ENCODE results near the gene BARX1.

BARX1 gene

DNA sequence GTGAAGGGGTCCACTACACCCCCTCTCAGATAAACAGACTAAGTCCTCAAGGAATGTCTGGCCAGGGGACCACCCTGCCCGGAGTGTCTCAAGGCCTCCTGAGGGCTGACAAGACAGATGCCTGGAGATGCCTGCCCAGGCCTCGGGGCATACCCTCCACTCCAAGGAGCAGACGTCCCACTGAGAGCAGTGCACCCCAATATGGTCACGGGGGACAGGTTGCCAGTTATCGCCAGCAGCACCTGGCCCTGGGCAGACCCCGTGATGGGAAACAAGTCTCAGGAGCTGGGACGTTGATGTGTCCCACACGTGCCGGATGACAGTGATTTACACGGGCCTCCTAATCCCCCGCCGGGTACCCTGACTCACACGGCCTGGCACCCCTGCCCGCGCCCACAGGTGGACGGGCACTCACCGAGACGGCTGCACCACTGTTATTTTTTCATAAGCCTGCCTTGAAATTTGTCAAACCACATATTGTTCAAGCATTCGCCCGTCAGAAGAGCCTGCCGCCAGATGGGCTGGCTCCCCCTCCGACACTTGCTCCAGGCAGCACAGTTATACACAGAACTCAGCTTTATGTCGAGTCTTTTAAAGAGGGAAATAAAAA lies 43.9 kb downstream of the BARX1 start:
- POLR2A ChIA-PET: no interaction called here
- H3K36me3 ChIP-seq (ENCODE audit: control insufficient read depth in 2 of 2, insufficient read depth in 1 of 2, low read length in 2 of 2): no peaks in the 10 kb centered on the region
- TF ChIP-seq, protein P1, sequence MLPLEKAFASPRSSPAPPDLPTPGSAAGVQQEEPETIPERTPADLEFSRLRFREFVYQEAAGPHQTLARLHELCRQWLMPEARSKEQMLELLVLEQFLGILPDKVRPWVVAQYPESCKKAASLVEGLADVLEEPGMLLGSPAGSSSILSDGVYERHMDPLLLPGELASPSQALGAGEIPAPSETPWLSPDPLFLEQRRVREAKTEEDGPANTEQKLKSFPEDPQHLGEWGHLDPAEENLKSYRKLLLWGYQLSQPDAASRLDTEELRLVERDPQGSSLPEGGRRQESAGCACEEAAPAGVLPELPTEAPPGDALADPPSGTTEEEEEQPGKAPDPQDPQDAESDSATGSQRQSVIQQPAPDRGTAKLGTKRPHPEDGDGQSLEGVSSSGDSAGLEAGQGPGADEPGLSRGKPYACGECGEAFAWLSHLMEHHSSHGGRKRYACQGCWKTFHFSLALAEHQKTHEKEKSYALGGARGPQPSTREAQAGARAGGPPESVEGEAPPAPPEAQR (tag by site-specific recombination; IDR thresholded peaks at IDR 0.05): no peak
- TF ChIP-seq, protein P2, sequence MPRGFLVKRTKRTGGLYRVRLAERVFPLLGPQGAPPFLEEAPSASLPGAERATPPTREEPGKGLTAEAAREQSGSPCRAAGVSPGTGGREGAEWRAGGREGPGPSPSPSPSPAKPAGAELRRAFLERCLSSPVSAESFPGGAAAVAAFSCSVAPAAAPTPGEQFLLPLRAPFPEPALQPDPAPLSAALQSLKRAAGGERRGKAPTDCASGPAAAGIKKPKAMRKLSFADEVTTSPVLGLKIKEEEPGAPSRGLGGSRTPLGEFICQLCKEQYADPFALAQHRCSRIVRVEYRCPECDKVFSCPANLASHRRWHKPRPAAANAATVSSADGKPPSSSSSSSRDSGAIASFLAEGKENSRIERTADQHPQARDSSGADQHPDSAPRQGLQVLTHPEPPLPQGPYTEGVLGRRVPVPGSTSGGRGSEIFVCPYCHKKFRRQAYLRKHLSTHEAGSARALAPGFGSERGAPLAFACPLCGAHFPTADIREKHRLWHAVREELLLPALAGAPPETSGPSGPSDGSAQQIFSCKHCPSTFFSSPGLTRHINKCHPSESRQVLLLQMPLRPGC (tag by site-specific recombination; IDR thresholded peaks at IDR 0.05): no peak
- TF ChIP-seq, protein P3, sequence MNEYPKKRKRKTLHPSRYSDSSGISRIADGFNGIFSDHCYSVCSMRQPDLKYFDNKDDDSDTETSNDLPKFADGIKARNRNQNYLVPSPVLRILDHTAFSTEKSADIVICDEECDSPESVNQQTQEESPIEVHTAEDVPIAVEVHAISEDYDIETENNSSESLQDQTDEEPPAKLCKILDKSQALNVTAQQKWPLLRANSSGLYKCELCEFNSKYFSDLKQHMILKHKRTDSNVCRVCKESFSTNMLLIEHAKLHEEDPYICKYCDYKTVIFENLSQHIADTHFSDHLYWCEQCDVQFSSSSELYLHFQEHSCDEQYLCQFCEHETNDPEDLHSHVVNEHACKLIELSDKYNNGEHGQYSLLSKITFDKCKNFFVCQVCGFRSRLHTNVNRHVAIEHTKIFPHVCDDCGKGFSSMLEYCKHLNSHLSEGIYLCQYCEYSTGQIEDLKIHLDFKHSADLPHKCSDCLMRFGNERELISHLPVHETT (tag by site-specific recombination; IDR thresholded peaks at IDR 0.05): no peak
- TF ChIP-seq ZNF654 (tag by site-specific recombination; IDR thresholded peaks at IDR 0.05; ENCODE audit: low read depth): no peak
- no peak for TF ChIP-seq ZNF324 (tag by site-specific recombination; IDR thresholded peaks at IDR 0.05)
- no peak for TF ChIP-seq ZNF555 (tag by site-specific recombination; conservative IDR thresholded peaks at IDR 0.05)
- no peak for TF ChIP-seq ZNF266 (tag by site-specific recombination; IDR thresholded peaks at IDR 0.05; ENCODE audit: low read depth)
- no peak for TF ChIP-seq IKZF3 (tag by site-specific recombination; IDR thresholded peaks at IDR 0.05)
- TF ChIP-seq ZFP3 (tag by site-specific recombination; IDR thresholded peaks at IDR 0.05; ENCODE audit: low read depth): no peak
- no peak for TF ChIP-seq OSR2 (tag by site-specific recombination; IDR thresholded peaks at IDR 0.05)
- no peak for TF ChIP-seq REPIN1 (tag by site-specific recombination; IDR thresholded peaks at IDR 0.05; ENCODE audit: low read depth)
- no peak for TF ChIP-seq FEZF1 (tag by site-specific recombination; IDR thresholded peaks at IDR 0.05)
- no peaks in the 10 kb centered on the region for H3K9me3 ChIP-seq (ENCODE audit: control insufficient read depth, insufficient read depth, low read depth, low read length)
- CTCF ChIA-PET: interaction anchor here (0.6 to 1.4 kb wide), 4 partner anchors 11 to 92 kb away, joined by 3 to 4 read pairs (median 3); no protein-coding TSS in a partner anchor
- H3K4me3 ChIP-seq (ENCODE audit: low read depth, low read length): no peak overlapping the region
- no peak overlapping the region for H3K27ac ChIP-seq (ENCODE audit: extremely low read depth, low read depth, low read length)
- H3K4me1 ChIP-seq (ENCODE audit: control insufficient read depth, insufficient read depth, low read length): no peaks in the 10 kb centered on the region

DNA sequence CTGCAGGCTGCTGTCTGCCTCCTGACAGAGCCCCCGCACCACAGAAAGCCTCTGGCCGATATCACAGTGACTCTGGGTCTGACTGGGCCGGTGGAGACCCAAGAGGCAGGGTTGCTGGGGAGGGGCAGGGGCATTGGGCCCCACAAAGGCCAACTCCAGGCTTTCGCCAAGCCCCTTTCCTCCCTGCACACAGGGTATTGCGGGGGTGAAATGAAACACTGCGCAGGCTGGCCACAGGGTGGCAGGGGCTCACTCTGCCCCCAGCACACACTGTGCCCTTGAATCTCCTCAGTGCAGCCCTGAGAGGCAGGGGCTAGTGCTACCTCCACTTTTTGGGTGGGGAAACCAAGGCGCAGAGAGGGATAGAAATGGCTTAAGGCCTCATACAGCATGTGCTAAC lies 44.6 kb downstream of the BARX1 start:
- ChIA-PET POLR2A (no interaction called here), CTCF (no interaction called here)
- H3K4me3 ChIP-seq (ENCODE audit: low read depth, low read length): no peak overlapping the region
- H3K4me1 ChIP-seq (ENCODE audit: control insufficient read depth, insufficient read depth, low read length): no peaks in the 10 kb centered on the region
- H3K9me3 ChIP-seq (ENCODE audit: control insufficient read depth, insufficient read depth, low read depth, low read length): no peaks in the 10 kb centered on the region
- TF ChIP-seq ZNF426 (tag by site-specific recombination; IDR thresholded peaks at IDR 0.05): no peak
- TF ChIP-seq ZBTB20 (tag by site-specific recombination; IDR thresholded peaks at IDR 0.05): no peak
- TF ChIP-seq ZNF549 (tag by site-specific recombination; IDR thresholded peaks at IDR 0.05): no peak
- H3K27ac ChIP-seq (ENCODE audit: extremely low read depth, low read depth, low read length): no peak overlapping the region
- no peaks in the 10 kb centered on the region for H3K36me3 ChIP-seq (ENCODE audit: control insufficient read depth in 2 of 2, insufficient read depth in 1 of 2, low read length in 2 of 2)

DNA sequence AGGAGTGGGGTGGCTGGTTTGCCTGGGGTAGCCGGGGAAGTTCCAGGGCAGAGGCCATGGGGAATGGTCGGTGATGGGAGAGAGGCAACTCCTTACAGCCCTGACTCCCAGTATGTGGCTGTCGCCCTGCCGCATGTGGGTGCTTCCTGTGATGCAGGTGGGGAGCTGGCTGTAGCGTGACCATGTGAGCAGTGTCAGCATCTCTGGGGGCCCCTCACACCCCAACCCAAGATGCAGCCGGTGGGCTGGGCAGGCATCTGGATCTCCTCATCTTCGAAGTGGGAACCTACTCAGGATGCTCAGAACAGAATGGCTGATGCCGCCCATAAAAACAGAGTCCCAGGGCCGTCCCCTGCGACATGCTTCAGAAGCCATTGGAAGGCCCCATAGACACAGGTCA lies 45.0 kb downstream of the BARX1 start:
- ChIA-PET CTCF (interaction anchor here (0.8 kb wide), 1 partner anchor 53 kb away, joined by 3 read pairs; no protein-coding TSS in a partner anchor), POLR2A (no interaction called here)
- no peaks in the 10 kb centered on the region for H3K36me3 ChIP-seq (ENCODE audit: control insufficient read depth in 2 of 2, insufficient read depth in 1 of 2, low read length in 2 of 2)
- H3K4me3 ChIP-seq (ENCODE audit: low read depth, low read length): no peak overlapping the region
- H3K27ac ChIP-seq (ENCODE audit: extremely low read depth, low read depth, low read length): no peak overlapping the region
- H3K9me3 ChIP-seq (ENCODE audit: control insufficient read depth, insufficient read depth, low read depth, low read length): no peaks in the 10 kb centered on the region
- H3K4me1 ChIP-seq (ENCODE audit: control insufficient read depth, insufficient read depth, low read length): no peaks in the 10 kb centered on the region
- no peak for TF ChIP-seq ZNF266 (tag by site-specific recombination; IDR thresholded peaks at IDR 0.05; ENCODE audit: low read depth)
- TF ChIP-seq, protein P4, sequence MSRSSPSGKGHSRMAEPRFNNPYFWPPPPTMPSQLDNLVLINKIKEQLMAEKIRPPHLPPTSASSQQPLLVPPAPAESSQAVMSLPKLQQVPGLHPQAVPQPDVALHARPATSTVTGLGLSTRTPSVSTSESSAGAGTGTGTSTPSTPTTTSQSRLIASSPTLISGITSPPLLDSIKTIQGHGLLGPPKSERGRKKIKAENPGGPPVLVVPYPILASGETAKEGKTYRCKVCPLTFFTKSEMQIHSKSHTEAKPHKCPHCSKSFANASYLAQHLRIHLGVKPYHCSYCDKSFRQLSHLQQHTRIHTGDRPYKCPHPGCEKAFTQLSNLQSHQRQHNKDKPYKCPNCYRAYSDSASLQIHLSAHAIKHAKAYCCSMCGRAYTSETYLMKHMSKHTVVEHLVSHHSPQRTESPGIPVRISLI (tag by site-specific recombination; IDR thresholded peaks at IDR 0.05): no peak
- TF ChIP-seq ZIC2 (tag by site-specific recombination; IDR thresholded peaks at IDR 0.05): no peak
- no peak for TF ChIP-seq WT1 (tag by site-specific recombination; IDR thresholded peaks at IDR 0.05)
- no peak for TF ChIP-seq ZNF610 (tag by site-specific recombination; IDR thresholded peaks at IDR 0.05; ENCODE audit: borderline replicate concordance)
- TF ChIP-seq KLF9 (tag by site-specific recombination; IDR thresholded peaks at IDR 0.05; ENCODE audit: low read depth): no peak
- TF ChIP-seq, protein P5, sequence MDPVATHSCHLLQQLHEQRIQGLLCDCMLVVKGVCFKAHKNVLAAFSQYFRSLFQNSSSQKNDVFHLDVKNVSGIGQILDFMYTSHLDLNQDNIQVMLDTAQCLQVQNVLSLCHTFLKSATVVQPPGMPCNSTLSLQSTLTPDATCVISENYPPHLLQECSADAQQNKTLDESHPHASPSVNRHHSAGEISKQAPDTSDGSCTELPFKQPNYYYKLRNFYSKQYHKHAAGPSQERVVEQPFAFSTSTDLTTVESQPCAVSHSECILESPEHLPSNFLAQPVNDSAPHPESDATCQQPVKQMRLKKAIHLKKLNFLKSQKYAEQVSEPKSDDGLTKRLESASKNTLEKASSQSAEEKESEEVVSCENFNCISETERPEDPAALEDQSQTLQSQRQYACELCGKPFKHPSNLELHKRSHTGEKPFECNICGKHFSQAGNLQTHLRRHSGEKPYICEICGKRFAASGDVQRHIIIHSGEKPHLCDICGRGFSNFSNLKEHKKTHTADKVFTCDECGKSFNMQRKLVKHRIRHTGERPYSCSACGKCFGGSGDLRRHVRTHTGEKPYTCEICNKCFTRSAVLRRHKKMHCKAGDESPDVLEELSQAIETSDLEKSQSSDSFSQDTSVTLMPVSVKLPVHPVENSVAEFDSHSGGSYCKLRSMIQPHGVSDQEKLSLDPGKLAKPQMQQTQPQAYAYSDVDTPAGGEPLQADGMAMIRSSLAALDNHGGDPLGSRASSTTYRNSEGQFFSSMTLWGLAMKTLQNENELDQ (tag by site-specific recombination; IDR thresholded peaks at IDR 0.05; ENCODE audit: low read depth): no peak
- no peak for TF ChIP-seq ZNF830 (tag by site-specific recombination; IDR thresholded peaks at IDR 0.05; ENCODE audit: low read depth)
- no peak for TF ChIP-seq ZNF433 (tag by site-specific recombination; IDR thresholded peaks at IDR 0.05; ENCODE audit: low read depth)
- TF ChIP-seq ZNF521 (tag by site-specific recombination; IDR thresholded peaks at IDR 0.05): no peak
- no peak for TF ChIP-seq HOXD13 (CRISPR knock-in tag; IDR thresholded peaks at IDR 0.05; ENCODE audit: borderline replicate concordance)
